Measurements from ENCODE around the gene USP36.
A peak's percentile ranks its signal among the peaks of the same experiment; 100 is the strongest.
"Not testable (repeated sequence)": the region's sequence is repeated elsewhere in the genome, so short reads cannot be mapped to it uniquely, and the experiment has no call there.

USP36 gene

GRCh38 chr17:78840780-78841611, at the start of gene USP36:
USP36 (minus strand) TSS chr17:78840814; CDS start chr17:78836363, 4,451 bp downstream.
- DNase-seq: peak; percentile 100

GRCh38 chr17:78890096-78890495, 49.5 kb upstream of the USP36 start:
- not testable (repeated sequence) for DNase-seq

GRCh38 chr17:78889531-78889930, 48.9 kb upstream of the USP36 start:
- DNase-seq: peak; percentile 29

DNA sequence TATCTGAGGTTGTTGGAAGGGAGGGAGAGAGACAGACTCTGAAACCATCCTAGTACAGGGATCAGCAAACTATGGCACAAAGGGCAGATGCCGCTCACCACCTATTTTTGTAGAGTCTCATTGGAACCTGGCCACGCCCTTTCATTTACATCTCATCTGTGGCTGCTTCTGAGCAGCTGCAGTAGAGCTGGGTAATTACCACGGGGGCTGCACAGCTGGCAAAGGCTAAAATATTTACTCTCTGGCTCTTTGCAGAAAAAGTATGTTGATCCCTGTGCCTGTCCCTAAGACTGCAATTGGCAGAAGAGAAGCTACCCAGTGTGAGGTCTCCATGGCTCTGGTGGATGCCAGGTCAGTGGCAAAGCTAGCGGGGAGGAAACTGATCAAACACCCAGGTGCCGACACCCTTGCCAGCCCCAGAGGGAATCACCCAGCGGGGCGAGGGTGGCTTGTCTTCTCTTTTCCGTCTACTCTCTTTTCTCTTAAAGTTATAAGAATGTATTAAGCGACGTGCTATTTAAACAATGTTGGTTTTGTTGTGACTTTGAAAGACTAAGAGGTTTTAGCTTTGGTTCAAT, 48.4 kb upstream of the USP36 start:
- DNase-seq: no peak

DNA sequence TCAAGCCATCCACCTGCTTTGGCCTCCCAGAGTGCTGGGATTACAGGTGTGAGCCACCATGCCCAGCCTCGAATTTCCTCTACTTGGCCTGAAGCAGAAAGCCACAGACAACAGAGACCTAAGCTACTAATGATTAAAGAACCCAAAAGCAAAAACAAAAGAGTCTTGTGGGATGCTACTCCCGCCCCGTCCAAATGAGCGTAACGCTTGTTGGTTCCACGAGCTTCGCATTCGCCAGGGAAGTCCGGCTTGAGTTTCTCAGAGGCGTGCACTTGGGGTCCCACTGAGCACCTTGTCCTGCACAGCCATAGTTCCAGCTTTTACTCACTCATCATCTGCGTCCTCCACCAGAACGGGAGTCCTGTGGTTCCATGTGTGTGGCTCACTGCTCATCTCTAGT, 46.3 kb upstream of the USP36 start:
- DNase-seq: no peak

- DNase-seq: no peak
These were observed 45.3 kb upstream of the USP36 start for GRCh38 chr17:78885956-78886355.

GRCh38 chr17:78884876-78885667, 44.5 kb upstream of the USP36 start:
- DNase-seq: no peak

GRCh38 chr17:78884148-78884825, 43.7 kb upstream of the USP36 start:
- no peak for DNase-seq

- no peak for DNase-seq
These were observed 43.0 kb upstream of the USP36 start for GRCh38 chr17:78883533-78884131.

DNA sequence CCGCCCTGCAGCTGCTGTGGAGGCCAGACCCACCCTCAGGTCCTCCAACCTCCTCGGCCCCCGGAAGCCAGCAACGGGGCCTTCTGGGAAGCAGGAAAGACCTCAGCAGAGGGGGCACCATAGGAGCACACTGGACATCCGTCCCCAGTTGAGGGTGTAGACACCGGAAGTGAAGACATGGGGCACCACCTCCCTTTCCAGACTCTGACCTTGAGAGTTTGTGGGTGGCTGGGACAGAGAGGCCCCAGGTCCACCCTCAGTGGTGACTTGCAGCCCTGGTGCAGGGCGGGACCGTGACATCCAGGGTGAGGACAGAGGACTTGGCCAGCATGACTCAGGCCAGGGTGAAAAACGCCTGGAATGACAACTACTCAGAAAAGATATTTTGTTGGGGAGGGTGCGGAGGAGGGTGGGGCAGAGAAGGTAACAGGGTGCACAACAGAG, 42.5 kb upstream of the USP36 start:
- DNase-seq: no peak

DNA sequence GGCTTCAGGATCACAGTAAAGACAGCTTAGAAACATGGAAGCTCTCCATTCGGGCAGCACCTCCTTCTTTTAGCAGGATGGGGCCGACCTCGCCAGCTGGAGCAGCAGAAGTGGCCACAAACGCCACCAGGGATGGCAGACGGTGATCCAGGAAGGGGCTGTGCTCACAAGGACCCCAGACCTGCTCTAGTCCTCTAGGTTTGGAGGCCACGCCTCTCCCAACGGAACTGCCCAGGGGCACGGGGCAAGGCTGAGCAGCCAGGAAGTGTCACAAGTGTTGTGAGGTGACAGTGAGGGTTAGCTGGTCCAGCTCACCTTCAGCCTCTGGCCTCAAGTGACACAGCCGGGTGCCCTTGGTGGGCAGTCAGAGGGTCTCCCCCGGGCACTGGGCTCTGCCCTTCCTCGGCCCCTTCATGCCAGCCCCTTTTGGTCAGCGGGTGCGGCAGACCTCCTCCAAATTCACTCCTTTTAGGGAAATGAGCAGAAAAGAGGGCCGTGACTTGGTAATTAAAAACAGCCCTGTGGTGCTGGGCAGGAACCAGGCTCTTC, 42.0 kb upstream of the USP36 start:
- DNase-seq: no peak

DNA sequence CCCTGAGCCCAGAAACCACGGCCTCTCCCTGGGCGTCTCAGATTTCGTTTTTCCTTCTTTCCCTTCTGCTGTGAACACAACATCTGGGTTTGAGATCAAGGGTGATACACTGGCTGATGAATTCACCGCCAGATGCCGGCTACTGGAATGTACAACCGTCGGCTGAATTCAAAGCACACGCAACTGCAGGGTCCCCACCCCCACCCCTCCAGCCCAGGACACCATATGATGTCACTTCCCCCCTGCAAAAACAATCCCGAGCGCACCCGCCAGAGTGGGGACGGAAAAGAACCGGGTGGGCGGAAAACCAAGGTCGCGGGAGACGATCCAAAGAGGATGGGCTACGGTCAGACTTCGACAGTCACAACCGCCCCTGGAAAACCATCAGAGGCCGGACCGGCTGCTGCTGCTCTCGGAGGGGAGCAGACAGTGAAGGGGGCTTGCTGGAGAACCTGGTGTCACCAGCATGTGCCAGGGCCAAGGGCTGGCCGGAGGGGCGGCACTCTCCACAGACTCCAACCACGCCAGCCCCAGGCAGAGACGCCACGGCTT, 39.1 kb upstream of the USP36 start:
- peak; percentile 40 for DNase-seq

DNA sequence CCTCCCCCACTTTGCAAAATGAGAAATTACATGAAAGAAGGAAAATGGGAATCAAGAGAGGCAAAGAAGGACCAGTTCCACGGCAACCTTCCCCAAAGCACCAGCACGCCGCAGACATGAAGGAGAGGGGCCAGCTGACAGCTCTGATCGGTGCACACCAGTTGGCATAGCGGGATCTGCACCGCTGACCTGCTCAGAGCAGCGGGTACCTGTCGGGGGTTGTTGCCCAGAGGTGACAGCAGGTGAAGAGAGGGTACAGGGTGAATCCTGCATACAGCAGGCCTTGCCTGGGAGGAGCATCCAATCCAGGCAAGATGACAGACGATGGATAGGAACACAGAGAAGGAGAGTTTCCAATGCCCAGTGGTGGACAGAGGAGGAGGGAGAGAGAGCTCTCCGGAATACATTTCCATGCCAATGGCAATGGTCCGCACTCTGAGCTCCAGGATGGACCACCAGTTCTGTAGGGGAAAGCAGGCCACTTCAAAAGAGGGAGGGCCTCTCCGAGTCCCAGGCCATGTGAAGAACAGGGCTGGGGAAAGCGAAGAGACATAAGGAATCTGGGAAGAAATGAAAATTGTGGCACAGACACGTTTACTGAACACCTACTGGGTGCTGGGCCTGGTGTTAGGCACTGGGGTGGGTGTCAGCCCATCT, 38.4 kb upstream of the USP36 start:
- DNase-seq: no peak

GRCh38 chr17:78878261-78878660, 37.6 kb upstream of the USP36 start:
- DNase-seq: no peak

DNA sequence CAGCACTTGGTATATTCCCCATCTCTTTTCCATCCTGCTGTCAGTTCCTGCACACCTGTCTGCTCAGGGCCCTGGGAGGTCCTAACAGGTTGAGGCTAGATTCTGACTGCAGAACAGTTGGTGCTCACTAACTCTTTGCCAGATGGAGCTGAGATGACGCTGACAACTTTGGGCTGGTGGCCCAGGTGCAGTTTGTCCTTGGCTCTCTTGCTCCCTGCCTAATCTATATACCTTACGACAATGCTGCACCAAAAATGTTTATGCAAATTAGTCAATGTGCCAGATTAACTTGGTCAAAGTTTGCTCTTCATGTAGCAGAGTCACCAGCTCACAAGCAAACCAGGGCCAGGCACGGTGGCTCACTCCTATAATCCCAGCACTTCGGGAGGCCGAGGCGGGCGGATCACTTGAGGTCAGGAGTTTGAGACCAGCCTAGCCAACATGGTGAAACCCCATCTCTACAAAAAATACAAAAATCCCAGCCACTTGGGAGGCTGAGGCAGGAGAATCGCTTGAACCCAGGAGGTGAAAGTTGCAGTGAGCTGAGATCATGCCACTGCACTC, 36.4 kb upstream of the USP36 start:
- DNase-seq: not testable (repeated sequence)

DNA sequence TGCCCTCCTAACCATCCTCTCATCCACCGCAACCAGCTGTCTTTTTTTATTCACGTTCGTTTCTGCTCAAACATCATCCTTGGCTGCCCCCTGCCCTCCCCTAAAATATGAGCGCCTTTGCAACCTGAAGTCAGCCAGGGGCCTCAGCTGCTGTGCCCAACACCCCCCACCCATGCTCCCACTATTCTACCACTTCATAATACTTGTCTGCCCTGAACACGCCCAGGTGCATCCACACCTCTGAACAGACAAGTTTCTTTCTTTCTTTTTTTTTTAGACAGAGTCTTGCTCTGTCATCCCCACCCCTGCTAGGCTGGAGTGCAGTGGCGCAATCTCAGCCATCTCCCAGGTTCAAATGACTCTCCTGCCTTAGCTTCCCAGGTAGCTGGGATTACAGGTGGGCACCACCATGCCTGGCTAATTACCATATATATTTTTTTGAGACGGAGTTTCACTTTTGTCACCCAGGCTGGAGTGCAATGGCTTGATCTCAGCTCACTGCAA, 35.5 kb upstream of the USP36 start:
- no peak for DNase-seq

DNA sequence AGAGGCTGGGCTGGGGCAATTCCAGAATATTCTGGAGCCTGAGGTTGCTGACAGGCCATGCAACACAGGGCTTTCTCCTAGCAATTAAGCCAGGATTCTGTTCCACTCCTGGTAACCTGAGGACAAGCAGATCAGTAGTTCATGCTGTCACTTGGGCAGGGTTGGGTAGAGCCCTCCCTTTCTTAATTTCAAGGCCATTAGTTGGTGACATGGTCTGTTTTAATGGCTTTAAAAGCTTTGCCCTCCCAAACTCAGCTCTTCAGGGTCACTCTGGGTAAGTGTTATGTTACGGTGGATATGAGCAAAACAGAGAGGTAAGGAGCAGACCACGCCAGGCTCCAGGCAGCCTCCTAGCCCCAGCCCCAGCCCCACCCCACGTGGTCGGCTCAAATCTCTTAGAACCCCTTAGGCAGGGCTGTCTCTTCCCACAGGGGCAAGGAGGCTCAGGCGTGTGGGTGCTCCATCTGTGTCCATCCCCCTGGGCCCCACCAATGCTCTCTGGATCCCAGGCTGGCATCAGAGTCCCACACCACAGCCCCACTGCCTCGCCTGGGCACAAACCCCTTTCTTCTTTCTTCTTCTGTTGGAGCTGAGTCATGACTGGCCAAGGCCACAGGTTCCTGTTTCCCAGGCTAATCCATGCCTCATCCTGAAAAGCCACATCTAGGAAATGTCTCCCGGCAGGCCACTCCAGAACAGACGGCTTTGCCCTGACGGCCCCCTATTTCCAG, 34.9 kb upstream of the USP36 start:
- DNase-seq: no peak

DNA sequence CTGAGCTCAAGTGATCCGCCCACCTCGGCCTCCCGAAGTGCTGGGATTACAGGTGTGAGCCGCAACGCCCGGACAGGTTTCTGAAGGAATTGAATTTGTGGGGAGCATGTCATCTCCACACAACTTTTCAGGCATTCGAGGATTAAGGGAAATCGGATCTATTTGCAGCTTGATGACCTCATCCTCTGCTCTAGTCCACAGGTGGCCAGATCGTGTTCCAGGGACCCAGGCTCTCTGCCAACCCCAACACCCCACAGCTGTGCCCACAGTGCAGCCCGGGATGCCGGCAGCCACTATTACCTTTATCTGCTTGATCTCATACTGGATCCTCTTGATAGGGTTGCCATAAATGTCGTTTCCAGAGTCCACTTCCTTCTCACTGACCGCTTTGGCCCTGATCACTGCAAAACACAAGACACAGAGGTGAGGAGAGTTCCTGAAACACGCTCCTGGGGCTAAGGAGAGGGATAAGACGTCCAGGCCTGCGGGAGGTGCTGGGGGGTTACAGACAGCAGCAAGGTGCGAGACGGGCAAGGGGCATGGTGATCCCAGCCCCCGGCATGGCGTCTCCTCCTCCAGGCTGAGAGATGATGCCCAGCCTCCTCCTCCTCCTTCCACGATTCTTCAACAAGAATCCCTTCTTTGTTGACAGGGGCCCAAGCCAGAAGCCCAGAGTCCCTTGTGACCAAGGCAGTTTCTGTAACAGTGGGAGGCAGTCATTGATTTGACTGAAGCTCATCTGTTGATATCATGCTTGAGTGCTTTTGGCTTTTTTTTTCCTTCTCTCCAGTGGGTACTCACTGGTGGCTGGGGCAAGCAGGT, 33.1 kb upstream of the USP36 start:
- no peak for DNase-seq

DNA sequence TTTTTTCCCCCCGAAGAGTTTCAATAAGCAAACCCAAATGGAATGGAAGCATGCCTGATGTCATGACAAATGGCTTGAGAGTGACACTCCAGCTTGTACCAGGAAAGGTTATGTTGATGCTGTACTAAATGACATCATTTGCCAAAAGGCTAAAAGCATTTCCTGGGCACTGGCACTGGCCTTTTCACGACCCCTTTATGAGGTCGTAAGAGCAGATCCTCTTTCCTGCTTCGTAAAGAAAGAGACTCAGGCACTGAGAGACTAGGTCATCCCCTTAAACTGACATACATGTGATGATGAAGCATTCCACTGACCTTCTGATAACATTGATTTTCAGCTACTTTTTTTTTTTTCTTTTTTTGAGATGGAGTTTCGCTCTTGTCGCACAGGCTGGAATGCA, 31.9 kb upstream of the USP36 start:
- no peak for DNase-seq

All from activated CD4-positive, alpha-beta T cell treated with anti-CD3 and anti-CD28 coated beads for 48 hours (primary cell).